ENCODE results near the gene IGFL3. TPM values are rescaled to one million over a fixed set of nuclear protein-coding genes. Genes with fewer than 3 reads are reported as not detected.

Gene IGFL3
- total RNA-seq, 2 donors from 2014 or later = not detected

DNA sequence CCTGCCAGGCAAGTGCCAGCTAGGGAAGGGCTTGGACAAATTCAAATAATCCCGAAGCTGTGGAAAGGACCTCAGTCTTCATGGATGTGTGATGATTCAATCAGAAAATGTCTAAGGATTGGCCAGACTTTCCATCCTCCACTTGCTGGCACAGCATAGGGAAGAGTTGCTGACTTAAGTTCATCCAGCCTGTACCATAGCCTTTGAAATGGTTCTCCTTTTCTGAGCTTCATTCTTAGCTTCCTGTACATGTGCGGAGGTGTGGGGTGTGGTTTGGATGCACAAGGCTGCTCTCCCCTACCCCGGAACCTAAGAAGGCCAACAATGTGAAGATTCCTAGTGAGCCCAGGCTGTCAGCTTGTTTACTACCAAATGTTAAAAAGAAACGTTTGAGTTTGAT lies 959 bp upstream of the IGFL3 start:
- H3K27ac ChIP-seq = no peak overlapping the region
- no peak for DNase-seq (ENCODE audit: low spot score)
- TF ChIP-seq, protein P1, sequence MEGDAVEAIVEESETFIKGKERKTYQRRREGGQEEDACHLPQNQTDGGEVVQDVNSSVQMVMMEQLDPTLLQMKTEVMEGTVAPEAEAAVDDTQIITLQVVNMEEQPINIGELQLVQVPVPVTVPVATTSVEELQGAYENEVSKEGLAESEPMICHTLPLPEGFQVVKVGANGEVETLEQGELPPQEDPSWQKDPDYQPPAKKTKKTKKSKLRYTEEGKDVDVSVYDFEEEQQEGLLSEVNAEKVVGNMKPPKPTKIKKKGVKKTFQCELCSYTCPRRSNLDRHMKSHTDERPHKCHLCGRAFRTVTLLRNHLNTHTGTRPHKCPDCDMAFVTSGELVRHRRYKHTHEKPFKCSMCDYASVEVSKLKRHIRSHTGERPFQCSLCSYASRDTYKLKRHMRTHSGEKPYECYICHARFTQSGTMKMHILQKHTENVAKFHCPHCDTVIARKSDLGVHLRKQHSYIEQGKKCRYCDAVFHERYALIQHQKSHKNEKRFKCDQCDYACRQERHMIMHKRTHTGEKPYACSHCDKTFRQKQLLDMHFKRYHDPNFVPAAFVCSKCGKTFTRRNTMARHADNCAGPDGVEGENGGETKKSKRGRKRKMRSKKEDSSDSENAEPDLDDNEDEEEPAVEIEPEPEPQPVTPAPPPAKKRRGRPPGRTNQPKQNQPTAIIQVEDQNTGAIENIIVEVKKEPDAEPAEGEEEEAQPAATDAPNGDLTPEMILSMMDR (IDR thresholded peaks at IDR 0.05) = no peak

DNA sequence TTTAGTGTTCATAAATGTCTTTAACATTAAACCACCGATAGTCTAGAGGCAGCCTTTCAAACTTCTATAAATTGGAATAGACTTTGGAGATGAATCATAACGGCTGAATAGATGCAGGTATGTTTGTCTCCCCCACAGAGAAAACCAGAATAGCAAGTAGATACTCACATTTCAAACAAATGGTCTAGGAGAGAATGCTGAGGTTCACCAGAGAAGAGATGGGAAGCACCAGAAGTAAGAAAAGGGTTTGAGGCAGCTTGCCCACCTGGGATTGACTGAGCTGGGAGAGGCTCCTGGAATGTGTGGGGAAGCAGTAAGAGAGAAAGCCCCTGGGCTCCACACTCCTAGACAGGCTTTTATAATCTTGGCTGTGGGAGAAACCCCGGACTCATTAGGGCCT lies 6.4 kb downstream of the IGFL3 start:
- Histone ChIP-seq H3K27me3 (replicated peaks; ENCODE audit: insufficient read depth) (peaks cover 4% of the 10 kb centered on the region), H3K27ac (no peak overlapping the region), H3K9me3 (no peaks in the 10 kb centered on the region), H3K36me3 (no peaks in the 10 kb centered on the region), H3K4me3 (no peak overlapping the region), H3K4me1 (ENCODE audit: control insufficient read depth in 1 of 2, low read depth in 2 of 2) (no peaks in the 10 kb centered on the region)
- TF ChIP-seq, protein P1 (IDR thresholded peaks at IDR 0.05) = no peak
- ATAC-seq (ENCODE audit: insufficient number of reproducible peaks, low FRiP score, low read depth) (no peak), DNase-seq (ENCODE audit: low spot score) (no peak)

More for the DNA sequence above, 959 bp upstream of the IGFL3 start:
- no peak for ATAC-seq (ENCODE audit: insufficient number of reproducible peaks, low FRiP score, low read depth)
- H3K27me3 ChIP-seq (replicated peaks; ENCODE audit: insufficient read depth) = no peaks in the 10 kb centered on the region
- H3K4me1 ChIP-seq (ENCODE audit: control insufficient read depth in 1 of 2, low read depth in 2 of 2) = no peaks in the 10 kb centered on the region
- no peaks in the 10 kb centered on the region for H3K9me3 ChIP-seq
- no peak overlapping the region for H3K4me3 ChIP-seq
- H3K36me3 ChIP-seq = no peaks in the 10 kb centered on the region

DNA sequence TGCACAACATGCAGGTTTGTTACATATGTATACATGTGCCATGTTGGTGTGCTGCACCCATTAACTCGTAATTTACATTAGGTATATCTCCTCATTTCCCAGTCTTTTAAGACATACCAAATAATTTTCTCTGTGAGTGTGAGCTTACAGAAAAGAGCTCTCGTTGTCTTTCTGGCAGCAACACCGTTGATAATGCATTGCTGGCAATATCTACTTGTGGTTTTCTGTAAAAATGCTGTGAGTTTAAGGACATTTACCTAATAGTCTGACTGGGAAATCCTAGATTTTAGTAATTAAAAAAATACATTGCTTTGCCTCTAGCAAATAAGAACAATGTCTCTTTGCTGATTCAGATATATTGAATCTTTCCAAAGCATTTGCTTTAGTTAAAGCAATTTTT lies 8.4 kb downstream of the IGFL3 start:
- Histone ChIP-seq H3K36me3 (no peaks in the 10 kb centered on the region), H3K4me3 (no peak overlapping the region), H3K9me3 (no peaks in the 10 kb centered on the region), H3K4me1 (ENCODE audit: control insufficient read depth in 1 of 2, low read depth in 2 of 2) (no peaks in the 10 kb centered on the region), H3K27ac (no peak overlapping the region), H3K27me3 (replicated peaks; ENCODE audit: insufficient read depth) (peaks cover 4% of the 10 kb centered on the region)
- ATAC-seq (ENCODE audit: insufficient number of reproducible peaks, low FRiP score, low read depth) = no peak
- TF ChIP-seq, protein P1 (IDR thresholded peaks at IDR 0.05) = no peak
- DNase-seq (ENCODE audit: low spot score) = no peak

DNA sequence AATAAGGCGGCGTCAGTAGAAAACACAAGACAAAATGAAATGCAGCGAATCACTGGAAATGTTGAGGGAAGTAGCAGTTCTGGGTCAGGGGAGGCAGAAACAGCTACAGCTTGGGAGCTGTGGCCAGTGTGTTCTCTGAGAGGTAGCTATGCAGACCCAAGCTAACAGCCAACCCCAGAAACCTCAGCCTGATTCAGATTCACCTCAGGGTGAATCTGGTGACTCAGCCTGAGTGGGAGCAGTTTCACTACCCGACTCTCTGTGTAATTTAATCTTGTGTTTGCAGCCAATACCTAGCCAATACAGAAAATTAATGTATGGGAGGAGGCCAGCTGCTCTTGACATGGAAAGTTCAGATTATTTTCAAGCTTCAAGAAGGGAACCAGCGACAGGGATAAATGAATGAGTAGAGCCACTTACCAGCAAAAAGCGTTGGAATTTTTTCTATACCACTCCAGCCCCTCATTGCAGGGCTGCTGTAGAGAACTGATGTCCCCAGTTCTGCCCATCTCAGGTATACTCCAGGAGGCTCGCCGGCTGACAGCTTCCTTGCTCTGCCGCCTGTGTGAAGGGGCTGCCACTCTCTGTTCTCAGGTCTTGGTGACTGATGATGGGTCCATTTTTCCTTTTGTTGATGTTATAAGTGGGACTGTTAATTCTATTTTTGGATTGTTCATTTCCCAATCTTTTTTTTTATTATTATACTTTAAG lies 8.9 kb downstream of the IGFL3 start:
- H3K27me3 ChIP-seq (replicated peaks; ENCODE audit: insufficient read depth) = peaks cover 4% of the 10 kb centered on the region
- no peak overlapping the region for H3K27ac ChIP-seq
- no peak for DNase-seq (ENCODE audit: low spot score)

DNA sequence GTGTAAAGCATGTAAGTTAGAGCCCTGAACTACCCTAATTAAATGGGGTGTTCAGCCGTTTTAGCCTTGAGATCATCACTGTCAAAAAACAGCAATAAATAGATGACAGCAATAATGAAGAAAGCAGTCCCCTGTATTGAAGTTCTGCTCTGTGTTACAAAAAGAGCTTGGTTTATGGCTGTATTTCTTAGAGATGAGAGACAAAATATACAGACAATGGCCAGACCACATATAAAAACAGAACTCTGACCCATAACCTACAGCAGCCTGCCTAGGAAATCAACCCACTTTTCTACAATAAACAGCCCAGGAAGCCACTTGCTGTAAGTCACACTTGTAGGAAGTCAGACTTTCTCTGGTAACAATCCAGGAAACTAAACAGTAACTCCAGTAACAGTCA lies 10.8 kb downstream of the IGFL3 start:
- no peaks in the 10 kb centered on the region for H3K4me1 ChIP-seq (ENCODE audit: control insufficient read depth in 1 of 2, low read depth in 2 of 2)
- H3K4me3 ChIP-seq = no peak overlapping the region
- DNase-seq (ENCODE audit: low spot score) (no peak), ATAC-seq (ENCODE audit: insufficient number of reproducible peaks, low FRiP score, low read depth) (no peak)
- TF ChIP-seq, protein P1 (IDR thresholded peaks at IDR 0.05) = no peak
- no peak overlapping the region for H3K27ac ChIP-seq
- peaks cover 4% of the 10 kb centered on the region for H3K27me3 ChIP-seq (replicated peaks; ENCODE audit: insufficient read depth)
- H3K36me3 ChIP-seq = no peaks in the 10 kb centered on the region
- H3K9me3 ChIP-seq = no peaks in the 10 kb centered on the region

More for the DNA sequence above, 8.9 kb downstream of the IGFL3 start:
- Histone ChIP-seq H3K36me3 (no peaks in the 10 kb centered on the region), H3K4me1 (ENCODE audit: control insufficient read depth in 1 of 2, low read depth in 2 of 2) (no peaks in the 10 kb centered on the region), H3K4me3 (no peak overlapping the region), H3K9me3 (no peaks in the 10 kb centered on the region)
- no peak for ATAC-seq (ENCODE audit: insufficient number of reproducible peaks, low FRiP score, low read depth)
- TF ChIP-seq, protein P1 (IDR thresholded peaks at IDR 0.05) = no peak

Data from thoracic aorta (tissue), 2 donors.